ENCODE data around the gene PFN1.

GRCh38 chr17:4951486-4951885, 3.2 kb upstream of the PFN1 start:
- no peak for TF ChIP-seq MAX (CRISPR knock-in tag; IDR thresholded peaks at IDR 0.05)
- no peak for TF ChIP-seq ZFX (CRISPR knock-in tag; IDR thresholded peaks at IDR 0.05)
- no peak for TF ChIP-seq CTCF (IDR thresholded peaks at IDR 0.05 in 2 of 3, conservative IDR thresholded peaks at IDR 0.05 in 1 of 3; ENCODE audit: insufficient read depth in 2 of 3, low read depth in 1 of 3, low read length in 3 of 3)
- no peak for TF ChIP-seq SIRT6 (IDR thresholded peaks at IDR 0.05; ENCODE audit: low read depth, low read length)
- no peak for TF ChIP-seq POLR2A (conservative IDR thresholded peaks at IDR 0.05)
- no peak for TF ChIP-seq EZH2 (IDR thresholded peaks at IDR 0.05; ENCODE audit: borderline replicate concordance, low read depth, low read length)
- TF ChIP-seq, protein P1, sequence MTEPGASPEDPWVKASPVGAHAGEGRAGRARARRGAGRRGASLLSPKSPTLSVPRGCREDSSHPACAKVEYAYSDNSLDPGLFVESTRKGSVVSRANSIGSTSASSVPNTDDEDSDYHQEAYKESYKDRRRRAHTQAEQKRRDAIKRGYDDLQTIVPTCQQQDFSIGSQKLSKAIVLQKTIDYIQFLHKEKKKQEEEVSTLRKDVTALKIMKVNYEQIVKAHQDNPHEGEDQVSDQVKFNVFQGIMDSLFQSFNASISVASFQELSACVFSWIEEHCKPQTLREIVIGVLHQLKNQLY (CRISPR knock-in tag; conservative IDR thresholded peaks at IDR 0.05) = no peak
- TF ChIP-seq MYNN (IDR thresholded peaks at IDR 0.05) = no peak
- no peak for TF ChIP-seq MYNN (CRISPR knock-in tag; IDR thresholded peaks at IDR 0.05)
- TF ChIP-seq MAFF (IDR thresholded peaks at IDR 0.05; ENCODE audit: low read length) = no peak
- TF ChIP-seq OTX1 (CRISPR knock-in tag; IDR thresholded peaks at IDR 0.05) = no peak
- no peak for TF ChIP-seq ZZZ3 (IDR thresholded peaks at IDR 0.05)
- TF ChIP-seq, protein P2, sequence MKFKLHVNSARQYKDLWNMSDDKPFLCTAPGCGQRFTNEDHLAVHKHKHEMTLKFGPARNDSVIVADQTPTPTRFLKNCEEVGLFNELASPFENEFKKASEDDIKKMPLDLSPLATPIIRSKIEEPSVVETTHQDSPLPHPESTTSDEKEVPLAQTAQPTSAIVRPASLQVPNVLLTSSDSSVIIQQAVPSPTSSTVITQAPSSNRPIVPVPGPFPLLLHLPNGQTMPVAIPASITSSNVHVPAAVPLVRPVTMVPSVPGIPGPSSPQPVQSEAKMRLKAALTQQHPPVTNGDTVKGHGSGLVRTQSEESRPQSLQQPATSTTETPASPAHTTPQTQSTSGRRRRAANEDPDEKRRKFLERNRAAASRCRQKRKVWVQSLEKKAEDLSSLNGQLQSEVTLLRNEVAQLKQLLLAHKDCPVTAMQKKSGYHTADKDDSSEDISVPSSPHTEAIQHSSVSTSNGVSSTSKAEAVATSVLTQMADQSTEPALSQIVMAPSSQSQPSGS (CRISPR knock-in tag; IDR thresholded peaks at IDR 0.05) = no peak
